Measurements from ENCODE around the gene ZBTB4.
A peak's percentile ranks its signal among the peaks of the same experiment; 100 is the strongest.

ZBTB4 gene

GRCh38 chr17:7467498-7467897, 11.9 kb downstream of the ZBTB4 start:
- DNase-seq = no peak

- DNase-seq = peak; percentile 6 to 9
Observed at GRCh38 chr17:7466639-7467341, 12.6 kb downstream of the ZBTB4 start.

GRCh38 chr17:7466318-7466638, 13.2 kb downstream of the ZBTB4 start:
- no peak for DNase-seq

- no peak for DNase-seq
Observed at GRCh38 chr17:7465597-7466275, 13.7 kb downstream of the ZBTB4 start.

- no peak for DNase-seq
Observed at GRCh38 chr17:7464081-7464480, 15.3 kb downstream of the ZBTB4 start.

GRCh38 chr17:7463372-7463846, 16.0 kb downstream of the ZBTB4 start:
- DNase-seq = no peak

GRCh38 chr17:7462474-7463371, 16.7 kb downstream of the ZBTB4 start:
- DNase-seq = no peak

- DNase-seq = no peak
Observed at GRCh38 chr17:7460850-7461660, 18.4 kb downstream of the ZBTB4 start.

- DNase-seq = no peak
Observed at GRCh38 chr17:7459961-7460545, 19.4 kb downstream of the ZBTB4 start.

GRCh38 chr17:7448461-7448860, 31.0 kb downstream of the ZBTB4 start:
- DNase-seq = no peak

GRCh38 chr17:7445619-7445968, 33.8 kb downstream of the ZBTB4 start:
- no peak for DNase-seq

- DNase-seq = no peak
Observed at GRCh38 chr17:7444682-7445618, 34.5 kb downstream of the ZBTB4 start, which contains the start of gene CHRNB1. Gene CHRNB1, plus strand, starts transcription at chr17:7445061. Its CDS starts 67 bp downstream, at chr17:7445128.

GRCh38 chr17:7443499-7444485, 35.6 kb downstream of the ZBTB4 start:
- DNase-seq = no peak

GRCh38 chr17:7442142-7442541, 37.3 kb downstream of the ZBTB4 start:
- DNase-seq = no peak

- DNase-seq = no peak
Observed at GRCh38 chr17:7441266-7441665, 38.2 kb downstream of the ZBTB4 start.

GRCh38 chr17:7440834-7441195, 38.6 kb downstream of the ZBTB4 start:
- DNase-seq = no peak

GRCh38 chr17:7440113-7440833, 39.2 kb downstream of the ZBTB4 start:
- no peak for DNase-seq

GRCh38 chr17:7439462-7440112, 39.8 kb downstream of the ZBTB4 start, which contains the start of gene FGF11:
Gene FGF11, plus strand, starts transcription at chr17:7439512. Its CDS starts 109 bp downstream, at chr17:7439621.
- no peak for DNase-seq
